ENCODE data around the gene ATRIP.

The ATRIP gene

DNA sequence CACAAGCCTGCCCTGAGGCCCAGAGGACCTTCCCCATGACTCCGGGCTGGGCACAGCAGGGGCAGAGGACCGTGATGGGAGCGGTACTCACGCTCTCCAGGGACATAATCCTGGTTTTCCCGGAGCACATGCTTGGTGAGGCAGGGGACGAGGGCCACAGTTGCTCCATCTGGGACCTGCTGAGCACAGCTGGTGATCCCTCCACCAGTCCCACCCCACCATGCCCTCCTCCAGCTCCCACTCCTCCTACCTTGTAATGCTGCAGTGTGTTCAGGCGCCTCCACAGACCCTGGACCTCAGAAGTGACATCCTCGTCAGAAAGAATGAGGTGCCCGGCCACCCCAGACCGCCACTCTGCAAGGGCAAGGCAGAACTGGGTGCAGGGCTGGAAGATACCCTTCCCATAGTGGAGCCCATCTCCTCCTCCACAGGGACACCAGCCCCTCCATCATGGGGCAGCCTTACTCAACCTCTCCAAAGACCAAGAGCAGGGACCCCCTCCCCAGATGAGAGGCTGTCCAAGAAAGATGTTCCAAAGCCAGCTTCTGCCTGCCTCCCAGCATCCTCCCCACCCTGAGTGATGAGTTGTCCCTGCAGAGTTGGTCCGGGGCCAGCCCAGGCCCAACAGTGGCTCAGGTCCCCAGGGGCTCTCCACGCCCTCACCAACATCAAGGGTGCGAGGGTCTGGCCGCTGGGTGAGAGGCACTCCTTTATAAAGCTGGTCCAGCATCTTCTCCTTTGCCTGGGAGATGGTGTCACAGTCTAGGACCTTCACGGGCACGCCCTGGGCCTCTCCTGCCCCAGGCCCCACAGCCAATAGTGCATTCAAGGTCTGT, 36.1 kb upstream of the ATRIP start:
- peaks cover 89% of the 10 kb centered on the region for H3K36me3 ChIP-seq (ENCODE audit: control insufficient read depth, insufficient read depth, low read length)

GRCh38 chr3:48411041-48411588, 35.4 kb upstream of the ATRIP start:
- Histone ChIP-seq H3K4me3 (ENCODE audit: low read length) (no peak overlapping the region), H3K36me3 (ENCODE audit: control insufficient read depth, insufficient read depth, low read length) (peaks cover 91% of the 10 kb centered on the region), H3K27me3 (ENCODE audit: control insufficient read depth, insufficient read depth, low read length) (no peaks in the 10 kb centered on the region), H3K4me1 (ENCODE audit: control insufficient read depth, insufficient read depth, low read length) (no peaks in the 10 kb centered on the region), H3K27ac (ENCODE audit: low read length) (no peak overlapping the region), H3K9me3 (ENCODE audit: control insufficient read depth, insufficient read depth, low read length) (no peaks in the 10 kb centered on the region)
- DNase-seq (ENCODE audit: low read depth, low spot score): no peak
- no CpG with 5 or more reads among the region's 9 CpGs for WGBS (ENCODE audit: insufficient coverage, insufficient read length)

More for the DNA sequence above, 36.1 kb upstream of the ATRIP start:
- Histone ChIP-seq H3K9me3 (ENCODE audit: control insufficient read depth, insufficient read depth, low read length) (no peaks in the 10 kb centered on the region), H3K4me3 (ENCODE audit: low read length) (no peak overlapping the region), H3K27ac (ENCODE audit: low read length) (no peak overlapping the region), H3K4me1 (ENCODE audit: control insufficient read depth, insufficient read depth, low read length) (no peaks in the 10 kb centered on the region), H3K27me3 (ENCODE audit: control insufficient read depth, insufficient read depth, low read length) (no peaks in the 10 kb centered on the region)
- no CpG with 5 or more reads among the region's 16 CpGs for WGBS (ENCODE audit: insufficient coverage, insufficient read length)
- no peak for DNase-seq (ENCODE audit: low read depth, low spot score)

GRCh38 chr3:48411606-48412374, 34.7 kb upstream of the ATRIP start:
- peaks cover 87% of the 10 kb centered on the region for H3K36me3 ChIP-seq (ENCODE audit: control insufficient read depth, insufficient read depth, low read length)
- H3K9me3 ChIP-seq (ENCODE audit: control insufficient read depth, insufficient read depth, low read length): no peaks in the 10 kb centered on the region
- H3K4me3 ChIP-seq (ENCODE audit: low read length): no peak overlapping the region
- no peaks in the 10 kb centered on the region for H3K4me1 ChIP-seq (ENCODE audit: control insufficient read depth, insufficient read depth, low read length)
- no peaks in the 10 kb centered on the region for H3K27me3 ChIP-seq (ENCODE audit: control insufficient read depth, insufficient read depth, low read length)
- H3K27ac ChIP-seq (ENCODE audit: low read length): no peak overlapping the region
- WGBS (ENCODE audit: insufficient coverage, insufficient read length): no CpG with 5 or more reads among the region's 11 CpGs
- DNase-seq (ENCODE audit: low read depth, low spot score): no peak

DNA sequence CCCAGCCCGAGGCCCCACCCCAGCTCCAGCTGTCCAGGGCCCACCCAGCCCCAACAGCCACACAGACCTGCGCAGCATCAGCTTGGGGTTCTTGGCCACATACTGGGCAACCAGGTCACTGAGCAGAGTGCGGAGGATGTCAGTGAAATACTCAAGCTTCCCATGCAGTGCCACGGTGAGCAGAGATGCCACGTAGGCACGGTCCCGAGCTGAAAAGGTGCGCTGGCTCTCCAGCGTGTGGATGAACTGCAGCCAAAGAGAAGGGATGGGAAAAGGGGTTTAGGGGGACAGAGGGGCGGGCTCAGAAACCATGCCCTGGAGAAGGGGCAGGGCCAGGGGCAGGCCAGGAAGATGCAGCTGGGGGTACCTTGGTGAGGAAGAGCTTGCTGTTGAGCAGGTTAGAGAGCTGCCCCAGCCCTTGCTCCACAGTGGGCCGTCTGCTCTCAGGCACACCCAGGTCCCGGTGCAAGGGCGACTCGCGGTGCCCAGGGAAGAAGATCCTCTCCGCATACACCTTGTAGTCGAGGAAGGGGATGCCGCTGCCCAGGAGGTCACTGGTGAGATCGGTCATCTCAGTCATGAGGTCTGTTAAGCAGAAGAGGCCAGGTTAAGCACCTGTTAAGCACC, 34.0 kb upstream of the ATRIP start:
- Histone ChIP-seq H3K9me3 (ENCODE audit: control insufficient read depth, insufficient read depth, low read length) (no peaks in the 10 kb centered on the region), H3K27ac (ENCODE audit: low read length) (no peak overlapping the region), H3K4me1 (ENCODE audit: control insufficient read depth, insufficient read depth, low read length) (no peaks in the 10 kb centered on the region), H3K36me3 (ENCODE audit: control insufficient read depth, insufficient read depth, low read length) (peaks cover 86% of the 10 kb centered on the region), H3K4me3 (ENCODE audit: low read length) (no peak overlapping the region), H3K27me3 (ENCODE audit: control insufficient read depth, insufficient read depth, low read length) (no peaks in the 10 kb centered on the region)
- DNase-seq (ENCODE audit: low read depth, low spot score): no peak
- no CpG with 5 or more reads among the region's 19 CpGs for WGBS (ENCODE audit: insufficient coverage, insufficient read length)

DNA sequence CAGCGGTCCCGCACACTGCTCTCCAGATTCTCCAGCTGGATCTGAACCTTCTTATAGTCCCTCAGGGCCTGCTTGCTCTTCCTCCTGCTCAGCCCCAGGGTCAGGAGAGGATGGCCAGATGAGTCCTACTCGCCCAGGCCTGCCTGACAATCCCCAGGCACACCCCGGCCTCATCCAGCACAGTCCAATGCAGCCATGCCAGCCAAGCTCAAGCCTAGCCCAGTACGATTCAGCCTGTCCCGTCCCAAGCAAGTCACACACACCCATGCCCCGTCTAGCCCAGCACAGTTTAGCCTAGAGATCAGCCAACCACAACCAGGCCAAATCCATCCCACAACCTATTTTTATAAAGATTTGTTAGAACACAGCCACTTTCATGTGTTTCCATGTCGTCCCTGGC, 33.5 kb upstream of the ATRIP start:
- no CpG with 5 or more reads among the region's 8 CpGs for WGBS (ENCODE audit: insufficient coverage, insufficient read length)
- H3K27me3 ChIP-seq (ENCODE audit: control insufficient read depth, insufficient read depth, low read length): no peaks in the 10 kb centered on the region
- no peak overlapping the region for H3K4me3 ChIP-seq (ENCODE audit: low read length)
- H3K27ac ChIP-seq (ENCODE audit: low read length): no peak overlapping the region
- H3K4me1 ChIP-seq (ENCODE audit: control insufficient read depth, insufficient read depth, low read length): no peaks in the 10 kb centered on the region
- H3K36me3 ChIP-seq (ENCODE audit: control insufficient read depth, insufficient read depth, low read length): peaks cover 90% of the 10 kb centered on the region
- no peak for DNase-seq (ENCODE audit: low read depth, low spot score)
- H3K9me3 ChIP-seq (ENCODE audit: control insufficient read depth, insufficient read depth, low read length): no peaks in the 10 kb centered on the region

GRCh38 chr3:48413611-48414010, 32.9 kb upstream of the ATRIP start:
- H3K4me3 ChIP-seq (ENCODE audit: low read length): no peak overlapping the region
- no peaks in the 10 kb centered on the region for H3K9me3 ChIP-seq (ENCODE audit: control insufficient read depth, insufficient read depth, low read length)
- H3K36me3 ChIP-seq (ENCODE audit: control insufficient read depth, insufficient read depth, low read length): peaks cover 92% of the 10 kb centered on the region
- no peak overlapping the region for H3K27ac ChIP-seq (ENCODE audit: low read length)
- no CpG with 5 or more reads among the region's 14 CpGs for WGBS (ENCODE audit: insufficient coverage, insufficient read length)
- no peaks in the 10 kb centered on the region for H3K27me3 ChIP-seq (ENCODE audit: control insufficient read depth, insufficient read depth, low read length)
- no peak for DNase-seq (ENCODE audit: low read depth, low spot score)
- no peaks in the 10 kb centered on the region for H3K4me1 ChIP-seq (ENCODE audit: control insufficient read depth, insufficient read depth, low read length)

- no peak overlapping the region for H3K27ac ChIP-seq (ENCODE audit: low read length)
- DNase-seq (ENCODE audit: low read depth, low spot score): no peak
- H3K36me3 ChIP-seq (ENCODE audit: control insufficient read depth, insufficient read depth, low read length): peaks cover 92% of the 10 kb centered on the region
- no peaks in the 10 kb centered on the region for H3K9me3 ChIP-seq (ENCODE audit: control insufficient read depth, insufficient read depth, low read length)
- H3K4me1 ChIP-seq (ENCODE audit: control insufficient read depth, insufficient read depth, low read length): no peaks in the 10 kb centered on the region
- H3K27me3 ChIP-seq (ENCODE audit: control insufficient read depth, insufficient read depth, low read length): no peaks in the 10 kb centered on the region
- no CpG with 5 or more reads among the region's 25 CpGs for WGBS (ENCODE audit: insufficient coverage, insufficient read length)
- H3K4me3 ChIP-seq (ENCODE audit: low read length): no peak overlapping the region
Measured at GRCh38 chr3:48414376-48415250, 31.9 kb upstream of the ATRIP start.

DNA sequence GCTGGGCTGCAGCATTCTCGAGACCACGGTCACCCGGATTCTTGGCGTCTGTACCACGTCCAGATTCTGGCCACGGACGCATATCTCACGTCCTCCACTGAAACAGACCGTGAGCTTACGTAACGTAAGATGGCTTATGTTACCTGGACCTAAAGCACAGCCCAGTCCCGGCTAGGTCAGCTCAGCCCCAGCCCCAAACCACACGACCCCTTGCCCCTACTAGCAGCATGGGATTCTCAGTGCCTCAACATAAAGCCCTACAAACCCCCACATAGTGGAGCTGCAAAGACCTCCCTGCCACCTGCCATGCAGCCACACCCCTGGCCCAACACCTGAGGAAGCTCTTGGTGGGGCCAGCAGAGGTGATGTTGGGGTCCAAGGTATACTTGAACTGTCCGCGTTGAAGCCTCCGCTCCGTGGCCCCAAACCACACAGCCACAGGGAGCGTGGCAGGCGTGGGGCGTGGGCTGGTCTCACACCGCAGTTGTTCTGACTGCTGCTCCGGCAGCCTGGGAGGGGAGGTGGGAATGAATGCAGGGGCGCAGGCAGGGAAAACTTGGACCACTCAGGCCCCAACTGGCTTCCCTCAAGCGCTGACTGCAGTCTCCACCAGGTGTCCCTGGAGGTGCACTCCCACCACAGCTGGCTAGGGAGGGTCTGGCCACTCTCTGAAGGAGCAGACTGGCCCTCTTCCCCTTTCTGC, 31.1 kb upstream of the ATRIP start:
- Histone ChIP-seq H3K27me3 (ENCODE audit: control insufficient read depth, insufficient read depth, low read length) (no peaks in the 10 kb centered on the region), H3K4me1 (ENCODE audit: control insufficient read depth, insufficient read depth, low read length) (no peaks in the 10 kb centered on the region), H3K4me3 (ENCODE audit: low read length) (no peak overlapping the region), H3K36me3 (ENCODE audit: control insufficient read depth, insufficient read depth, low read length) (peaks cover 90% of the 10 kb centered on the region), H3K9me3 (ENCODE audit: control insufficient read depth, insufficient read depth, low read length) (no peaks in the 10 kb centered on the region), H3K27ac (ENCODE audit: low read length) (no peak overlapping the region)
- no CpG with 5 or more reads among the region's 24 CpGs for WGBS (ENCODE audit: insufficient coverage, insufficient read length)
- DNase-seq (ENCODE audit: low read depth, low spot score): no peak

DNA sequence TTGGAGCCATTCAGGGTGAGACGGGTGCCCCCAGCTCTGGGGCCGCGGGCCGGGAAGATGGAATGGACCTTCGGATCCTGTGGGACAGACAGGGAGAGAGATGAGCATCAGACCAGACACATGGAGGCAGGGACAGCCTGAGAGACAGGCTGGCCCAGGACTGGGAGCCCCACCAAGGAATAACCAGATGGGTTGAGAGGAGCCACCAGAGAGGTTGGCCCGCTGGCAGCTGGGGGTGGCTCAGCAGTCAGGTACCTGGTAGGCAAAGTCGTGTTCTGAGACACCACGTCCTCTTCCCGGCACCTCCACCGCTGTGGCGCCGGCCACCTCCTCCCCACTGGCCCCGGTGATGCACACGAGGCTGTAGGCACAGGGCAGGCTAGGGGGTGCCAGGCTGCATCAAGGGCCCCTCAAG, 30.4 kb upstream of the ATRIP start:
- H3K27me3 ChIP-seq (ENCODE audit: control insufficient read depth, insufficient read depth, low read length): no peaks in the 10 kb centered on the region
- no CpG with 5 or more reads among the region's 14 CpGs for WGBS (ENCODE audit: insufficient coverage, insufficient read length)
- H3K36me3 ChIP-seq (ENCODE audit: control insufficient read depth, insufficient read depth, low read length): peaks cover 88% of the 10 kb centered on the region
- H3K9me3 ChIP-seq (ENCODE audit: control insufficient read depth, insufficient read depth, low read length): no peaks in the 10 kb centered on the region
- H3K4me1 ChIP-seq (ENCODE audit: control insufficient read depth, insufficient read depth, low read length): no peaks in the 10 kb centered on the region
- no peak for DNase-seq (ENCODE audit: low read depth, low spot score)
- no peak overlapping the region for H3K27ac ChIP-seq (ENCODE audit: low read length)
- H3K4me3 ChIP-seq (ENCODE audit: low read length): no peak overlapping the region
